GM21717 (cell line): ENCODE measurements around the gene TPCN2.

Experiments used
- ATAC-seq: cut with Tn5 transposase; IDR thresholded peaks from one replicate; pipeline ENCODE4 v1.9.1; 2021; ENCODE audit warnings: mild to moderate bottlenecking, moderate library complexity; ENCODE audit not compliant: unreplicated experiment

TPCN2 gene

GRCh38 chr11:69035946-69036340 lies 12.8 kb upstream of the TPCN2 start:
- ATAC-seq = no peak

- ATAC-seq = no peak
Observed at GRCh38 chr11:69037074-69037473, 11.7 kb upstream of the TPCN2 start.

GRCh38 chr11:69037544-69037943 lies 11.2 kb upstream of the TPCN2 start:
- no peak for ATAC-seq

- no peak for ATAC-seq
Observed at GRCh38 chr11:69039501-69039900, 9.2 kb upstream of the TPCN2 start.

- no peak for ATAC-seq
Observed at GRCh38 chr11:69040051-69040450, 8.7 kb upstream of the TPCN2 start.

GRCh38 chr11:69040581-69041260 lies 8.0 kb upstream of the TPCN2 start:
- no peak for ATAC-seq

- no peak for ATAC-seq
Observed at GRCh38 chr11:69041516-69041915, 7.2 kb upstream of the TPCN2 start.

GRCh38 chr11:69044111-69045013 lies 4.4 kb upstream of the TPCN2 start:
- ATAC-seq = no peak

- no peak for ATAC-seq
Observed at GRCh38 chr11:69048031-69048693, 570 bp upstream of the TPCN2 start.

GRCh38 chr11:69049490-69049867 lies 747 bp downstream of the TPCN2 start:
- ATAC-seq = no peak

- ATAC-seq = no peak
Observed at GRCh38 chr11:69050592-69051380, 2.1 kb downstream of the TPCN2 start.

GRCh38 chr11:69051381-69052342 lies 2.9 kb downstream of the TPCN2 start:
- ATAC-seq = no peak

GRCh38 chr11:69052343-69053168 lies 3.8 kb downstream of the TPCN2 start:
- no peak for ATAC-seq

GRCh38 chr11:69053169-69053477 lies 4.4 kb downstream of the TPCN2 start:
- no peak for ATAC-seq

- no peak for ATAC-seq
Observed at GRCh38 chr11:69053546-69054396, 5.0 kb downstream of the TPCN2 start.

- no peak for ATAC-seq
Observed at GRCh38 chr11:69054397-69055211, 5.9 kb downstream of the TPCN2 start.

GRCh38 chr11:69055212-69055586 lies 6.5 kb downstream of the TPCN2 start:
- ATAC-seq = no peak
